ENCODE results near the gene ABTB2.

ABTB2 gene

DNA sequence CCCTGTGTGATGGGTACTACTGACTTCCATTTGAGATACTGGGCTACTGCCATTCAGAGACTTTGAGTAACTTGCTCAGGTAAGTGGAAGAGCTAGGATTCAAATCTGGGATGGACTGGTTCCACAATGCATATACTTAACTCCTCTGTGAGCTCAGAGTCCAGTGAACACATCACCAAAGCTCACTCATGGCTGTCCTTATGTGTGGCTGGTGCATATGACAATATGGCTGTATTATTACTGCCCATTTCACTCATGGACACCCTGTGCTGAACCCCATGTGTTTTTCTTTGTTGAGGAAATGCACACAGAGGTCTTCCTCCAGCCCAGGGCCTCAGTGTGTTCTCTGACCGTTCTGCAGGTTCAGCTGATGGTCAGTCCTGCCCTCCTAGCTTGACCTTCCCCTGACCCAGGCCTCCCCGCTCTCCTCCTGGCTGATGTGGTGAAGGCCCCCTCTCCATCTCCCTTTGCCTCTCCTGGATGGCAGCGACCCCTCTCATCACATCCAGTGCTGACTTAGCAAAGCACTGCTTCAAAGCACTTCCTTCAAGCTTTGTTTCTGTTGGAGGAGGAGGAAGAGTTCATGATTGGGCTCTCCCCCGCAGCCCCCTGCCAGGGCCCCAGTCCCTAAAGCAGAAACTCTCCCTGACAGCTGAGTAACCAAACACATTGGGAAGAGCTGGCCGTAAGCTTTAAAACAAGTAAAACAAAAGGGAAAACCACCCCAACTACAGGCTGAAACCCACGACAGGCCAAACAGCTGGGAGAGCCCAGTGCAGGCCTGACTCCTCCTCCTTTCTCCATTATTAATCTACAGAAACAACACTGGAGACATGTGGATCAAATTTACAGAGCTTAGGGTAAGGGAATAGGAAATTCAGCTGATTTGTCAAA, 151.2 kb downstream of the ABTB2 start:
- no peak for DNase-seq

DNA sequence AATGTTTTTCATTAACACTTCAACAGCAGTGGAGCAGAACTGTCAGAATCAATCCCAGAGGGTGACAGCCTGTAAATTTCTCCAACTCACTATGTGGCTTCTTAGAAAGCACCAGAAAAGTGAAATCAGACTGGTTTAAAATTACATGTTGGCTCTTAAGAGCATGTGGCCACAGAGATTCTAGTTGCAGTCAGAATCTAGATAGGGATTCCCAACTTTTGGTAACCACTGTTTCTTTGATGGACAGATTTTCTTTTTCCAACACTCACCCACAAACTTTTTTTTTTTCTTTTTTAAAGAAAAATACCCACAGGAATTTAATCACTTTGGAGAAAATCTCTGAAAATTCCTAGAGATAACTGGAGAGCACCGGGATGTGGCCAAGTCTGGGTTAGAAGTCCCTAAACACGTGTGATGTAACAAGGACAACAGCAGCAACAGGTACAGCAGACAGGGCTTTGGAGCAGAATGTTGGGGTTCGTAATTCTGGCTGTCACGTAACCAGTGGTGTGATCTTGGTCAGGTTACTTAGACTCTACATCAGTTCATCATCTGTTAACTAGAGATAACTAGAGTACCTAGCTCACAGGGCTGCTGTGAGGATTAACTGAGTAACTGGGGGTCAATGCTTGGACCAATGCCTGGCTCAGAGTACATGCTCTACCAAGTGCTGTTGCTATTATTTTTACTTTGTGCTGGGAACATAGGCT, 152.3 kb downstream of the ABTB2 start:
- no peak for DNase-seq

DNA sequence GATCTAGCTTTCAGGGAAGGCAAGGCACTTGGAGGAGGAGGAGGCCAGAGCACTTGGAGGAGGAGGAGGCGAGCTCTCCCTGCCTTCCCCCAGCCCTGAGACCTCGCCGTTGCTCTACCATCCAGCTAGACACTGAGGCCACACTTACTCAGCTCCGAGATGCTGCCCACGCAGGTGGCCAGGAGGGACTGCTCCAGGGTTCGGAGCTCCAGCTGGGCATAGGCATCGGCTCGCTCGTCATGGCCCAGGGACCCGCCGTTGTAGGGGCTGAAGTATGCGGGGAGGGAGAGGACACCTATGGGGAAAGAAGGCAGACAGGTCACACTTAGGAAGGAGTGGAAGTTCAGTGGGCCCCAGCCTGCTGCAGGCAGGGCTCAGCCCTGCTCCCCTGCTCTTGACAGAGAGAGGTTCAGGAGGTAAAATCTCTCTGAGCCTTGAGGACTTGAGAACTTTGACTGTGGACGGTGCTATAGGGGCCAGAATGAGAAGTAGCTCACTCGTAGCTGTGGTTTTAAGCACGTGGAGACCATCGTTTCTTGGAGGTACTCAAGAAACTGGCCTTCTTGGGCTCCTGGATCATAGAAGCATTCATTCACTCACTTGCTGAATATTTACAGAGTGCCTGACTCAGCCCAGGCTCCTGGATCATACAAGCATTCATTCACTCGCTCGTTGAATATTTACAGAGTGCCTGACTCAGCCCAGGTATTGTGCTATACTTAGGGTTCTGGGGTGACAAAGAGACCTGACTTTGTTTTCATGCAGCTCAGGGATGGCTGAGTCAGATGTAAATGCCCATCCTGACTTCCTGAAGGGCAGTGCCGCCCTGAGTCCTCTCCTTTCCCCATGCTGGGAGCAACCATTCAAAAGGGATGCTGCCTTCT, 153.2 kb downstream of the ABTB2 start:
- no peak for DNase-seq

DNA sequence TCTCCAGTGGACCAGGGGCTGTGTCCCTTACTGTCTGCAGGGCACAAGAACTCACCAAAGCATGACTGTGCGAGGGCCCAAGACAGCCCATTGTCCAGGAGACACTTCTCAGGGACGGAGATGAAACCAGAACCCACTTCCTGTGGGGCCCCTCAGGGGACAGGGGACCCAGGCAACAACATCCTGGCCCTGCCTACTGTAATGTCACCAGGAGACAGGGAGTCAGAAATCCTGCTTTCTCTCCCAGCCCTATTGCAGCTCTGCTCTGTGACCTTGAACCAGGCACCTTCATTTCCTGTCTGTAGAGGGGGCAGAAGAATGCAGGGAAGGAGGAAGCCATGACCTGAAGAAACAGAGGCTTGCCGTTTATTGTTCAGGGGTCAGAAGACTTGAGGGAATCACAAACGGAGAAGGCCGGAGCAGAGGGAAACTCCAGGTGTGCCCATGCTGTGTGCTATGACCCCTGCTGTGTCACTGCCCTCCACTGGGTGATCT, 154.4 kb downstream of the ABTB2 start:
- DNase-seq, result no peak

DNA sequence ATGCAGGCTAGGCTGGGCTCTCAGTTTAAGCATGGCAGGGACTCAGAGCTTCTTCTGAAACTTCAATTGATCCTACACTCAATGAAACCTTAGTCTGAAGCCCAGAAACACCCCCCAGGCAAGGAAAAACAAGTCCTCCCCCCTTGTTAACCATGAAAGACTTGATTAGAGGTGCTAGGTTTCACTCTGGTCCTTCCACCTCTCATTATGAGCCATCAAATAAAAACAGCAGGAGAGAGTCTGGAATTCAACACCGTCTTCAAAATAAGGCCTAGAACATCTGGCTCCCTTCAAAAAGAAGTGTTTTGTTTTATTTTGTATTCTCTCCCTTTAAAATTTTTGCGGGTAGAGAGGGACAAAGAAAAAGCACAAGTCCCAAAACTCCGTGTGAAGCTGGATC, 156.7 kb downstream of the ABTB2 start:
- DNase-seq, result no peak

DNA sequence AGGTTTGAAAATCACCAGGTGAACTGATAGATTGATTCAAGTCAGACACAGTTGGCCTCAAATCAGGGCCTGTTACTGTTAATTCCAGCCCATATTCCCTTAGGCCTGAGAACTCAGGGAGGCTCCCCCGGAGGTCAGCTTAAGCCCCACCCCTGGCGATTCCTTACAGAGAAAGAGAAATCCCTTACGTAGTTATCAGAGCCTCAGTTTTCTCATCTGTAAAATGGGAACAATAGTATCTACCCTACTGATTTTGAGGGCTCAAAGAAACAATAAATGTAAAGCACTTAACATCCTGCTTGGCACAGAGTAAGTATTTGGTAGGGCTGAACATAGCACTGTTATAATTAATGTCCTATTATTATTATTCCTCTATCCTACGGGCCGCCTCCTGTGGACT, 158.3 kb downstream of the ABTB2 start:
- no peak for DNase-seq

DNA sequence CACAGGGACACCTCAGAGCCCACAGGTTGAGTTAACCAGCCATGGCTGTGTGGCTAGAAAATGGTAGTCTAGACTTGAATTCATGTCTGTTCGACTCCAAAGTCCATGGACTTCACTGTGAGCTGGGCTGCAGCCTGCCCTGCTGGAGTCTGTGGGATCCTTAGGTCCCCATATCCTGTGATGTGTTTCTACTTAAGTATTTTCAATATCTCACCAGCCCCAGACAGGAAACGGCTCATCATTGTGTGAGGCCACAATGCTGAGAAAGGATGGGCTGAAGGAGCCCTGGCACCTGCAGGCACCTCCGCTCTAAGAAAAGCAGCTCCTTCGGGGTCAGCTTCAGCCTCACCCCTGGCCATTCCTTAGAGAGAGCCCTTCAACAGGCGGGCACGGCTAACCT, 159.3 kb downstream of the ABTB2 start:
- no peak for DNase-seq

DNA sequence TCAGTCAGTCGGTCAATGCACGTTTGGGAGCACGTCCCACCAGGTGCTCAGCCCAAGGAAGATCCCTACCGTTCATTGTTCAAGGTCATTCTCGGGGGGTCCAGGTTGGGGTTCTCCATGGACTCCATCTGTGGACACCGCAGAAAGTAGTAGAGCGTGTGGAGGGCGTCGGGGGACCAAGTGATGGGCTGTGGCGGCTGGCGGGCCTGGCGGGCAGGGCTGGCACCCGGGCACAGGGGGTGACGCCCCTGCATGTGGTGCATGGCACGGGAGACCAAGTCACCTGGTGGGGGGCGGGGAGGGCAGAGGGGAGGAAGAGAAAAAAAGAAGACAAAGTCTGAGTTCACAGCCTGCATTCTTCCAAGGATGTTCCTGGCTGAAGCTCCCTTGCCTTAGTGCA, 160.6 kb downstream of the ABTB2 start:
- no peak for DNase-seq

DNA sequence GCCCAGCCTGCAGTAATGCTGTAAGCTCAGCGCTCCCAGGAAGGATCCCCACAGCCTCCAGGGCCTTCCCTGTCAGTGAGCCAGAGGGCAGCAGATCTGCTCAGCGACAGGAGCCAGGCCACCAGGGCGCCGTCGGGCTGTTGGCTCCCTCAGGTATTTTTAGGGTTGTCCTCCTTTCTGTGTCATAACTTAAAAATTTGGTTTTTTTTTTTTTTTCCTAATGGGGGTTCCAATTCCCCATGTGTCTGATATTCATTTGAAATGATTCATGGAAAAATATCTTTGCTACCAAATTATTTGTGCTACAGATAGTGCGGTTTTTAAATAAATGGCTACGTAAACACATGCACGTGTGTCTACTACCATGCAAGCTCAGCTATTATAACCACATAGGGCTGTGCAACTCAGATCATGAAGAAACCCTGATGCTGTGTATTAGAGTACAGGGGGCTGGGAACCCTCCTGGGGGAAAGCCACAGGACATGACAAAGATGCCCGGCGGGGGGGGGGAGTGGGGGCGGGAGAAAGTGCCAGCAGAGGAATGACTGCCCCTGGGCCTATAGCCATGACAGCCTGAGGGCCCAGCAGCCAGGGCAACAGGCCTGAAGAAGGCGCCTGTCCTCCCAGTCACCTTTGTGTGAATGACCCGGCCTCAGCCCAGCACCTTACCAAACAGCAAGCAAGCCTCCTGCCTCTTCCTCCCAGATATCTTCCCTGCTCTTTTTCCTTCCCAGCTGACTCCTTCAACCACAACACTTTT, 163.1 kb downstream of the ABTB2 start:
- DNase-seq, result no peak

DNA sequence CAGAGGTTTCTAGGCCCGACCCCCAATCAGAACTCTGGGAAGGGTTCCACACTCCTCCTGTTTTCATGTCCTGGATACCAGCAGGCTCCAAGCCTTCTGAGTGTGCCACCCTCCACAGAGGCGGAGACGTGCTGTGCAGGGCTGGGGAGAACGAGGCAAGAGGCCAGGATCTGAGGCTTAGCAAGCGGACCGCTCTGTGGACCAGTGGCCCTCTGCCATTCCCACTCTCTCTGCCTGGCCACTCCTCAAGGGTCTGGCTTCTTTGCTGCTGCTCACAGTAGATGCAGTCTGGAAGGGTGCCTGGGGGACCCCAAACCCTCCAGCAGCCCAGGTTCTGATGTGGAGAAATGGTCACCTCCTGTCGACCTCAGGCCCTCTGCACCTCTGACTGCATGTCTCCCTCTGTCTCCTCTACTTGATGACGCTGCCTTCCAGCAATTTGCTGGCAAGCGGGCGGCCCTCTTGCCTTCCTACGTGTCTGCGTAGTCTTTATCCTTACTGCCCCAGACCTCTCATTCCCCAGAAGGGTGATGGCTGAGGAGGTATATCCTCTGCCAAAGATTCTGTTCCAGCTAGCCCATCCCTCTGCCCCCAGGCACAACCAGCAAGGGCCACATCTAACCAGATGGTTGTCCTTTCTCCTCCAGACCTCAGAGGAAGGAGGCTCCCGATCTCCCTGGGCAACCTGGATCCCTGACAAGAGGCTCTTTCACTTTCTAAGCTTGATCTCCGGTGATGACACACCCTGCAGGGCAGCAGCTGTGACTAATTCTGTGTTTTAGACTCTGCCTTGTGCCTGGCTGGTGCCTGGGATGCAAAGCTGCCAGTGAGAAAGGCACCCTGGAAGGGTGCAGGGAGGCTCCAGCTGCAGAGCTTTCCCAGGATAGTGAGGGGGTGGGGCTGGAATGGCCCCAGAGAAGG, 165.1 kb downstream of the ABTB2 start:
- DNase-seq, result no peak

DNA sequence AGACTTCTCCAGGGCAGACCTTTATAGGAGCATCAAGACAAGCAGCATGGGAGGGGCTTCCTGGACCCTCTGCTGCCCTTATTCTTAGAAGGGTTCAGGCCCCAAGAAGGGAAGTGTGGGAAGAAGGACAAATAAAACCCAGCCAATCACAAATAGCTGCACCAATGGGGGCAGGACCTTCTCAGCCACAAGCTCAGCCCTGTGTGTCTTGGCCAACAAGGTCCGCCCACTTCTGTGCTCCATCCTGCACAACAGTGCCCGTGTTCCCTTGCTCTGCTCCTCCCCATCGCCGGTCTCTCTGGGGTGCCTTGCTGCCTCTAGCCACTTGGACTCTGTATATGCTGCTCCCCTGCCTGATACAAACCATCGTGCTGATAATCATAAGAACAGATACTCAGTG, 166.2 kb downstream of the ABTB2 start:
- DNase-seq, result no peak

DNA sequence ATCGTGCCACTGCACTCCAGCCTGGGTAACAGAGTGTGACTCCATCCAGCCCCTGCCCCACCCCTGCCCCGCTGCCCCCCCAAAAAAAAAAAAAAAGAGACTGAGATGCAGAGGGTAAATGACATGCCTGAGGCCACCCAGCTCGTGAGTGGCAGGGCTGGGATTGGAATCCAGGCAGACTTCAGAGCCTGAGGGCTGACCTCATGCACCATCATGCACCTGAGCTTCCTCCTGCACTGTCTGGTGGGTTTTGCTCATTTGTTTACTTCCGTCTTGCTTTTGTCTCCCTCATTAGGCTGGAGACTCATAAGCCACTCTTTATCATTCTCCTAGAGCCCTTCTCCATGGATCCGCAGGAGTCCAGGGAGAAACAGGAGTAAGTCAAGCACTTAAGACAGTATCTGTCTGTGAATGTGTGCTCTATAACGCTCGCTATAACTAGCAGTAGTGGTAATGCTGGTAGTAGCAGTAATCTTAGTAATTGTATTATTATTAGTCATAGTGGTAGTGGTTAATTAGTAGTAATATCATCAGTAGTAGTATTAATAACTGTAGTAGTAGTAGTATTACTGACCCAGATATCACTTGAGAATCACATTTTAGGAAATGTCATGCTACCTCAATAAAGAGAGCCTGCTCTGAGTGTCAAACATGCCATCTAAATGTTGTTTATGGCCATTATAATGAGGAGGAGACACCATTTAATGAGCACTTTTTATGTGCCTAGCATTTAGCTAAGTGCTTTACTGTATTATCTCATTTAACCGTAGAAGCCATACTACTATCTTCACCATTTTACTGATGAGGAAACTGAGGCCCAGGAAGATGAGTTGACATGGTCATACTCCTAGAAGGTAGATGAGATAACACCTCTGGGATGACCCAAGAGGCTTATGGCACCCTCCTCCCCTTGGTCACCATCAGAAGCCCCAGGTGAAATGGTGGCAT, 167.3 kb downstream of the ABTB2 start:
- no peak for DNase-seq

DNA sequence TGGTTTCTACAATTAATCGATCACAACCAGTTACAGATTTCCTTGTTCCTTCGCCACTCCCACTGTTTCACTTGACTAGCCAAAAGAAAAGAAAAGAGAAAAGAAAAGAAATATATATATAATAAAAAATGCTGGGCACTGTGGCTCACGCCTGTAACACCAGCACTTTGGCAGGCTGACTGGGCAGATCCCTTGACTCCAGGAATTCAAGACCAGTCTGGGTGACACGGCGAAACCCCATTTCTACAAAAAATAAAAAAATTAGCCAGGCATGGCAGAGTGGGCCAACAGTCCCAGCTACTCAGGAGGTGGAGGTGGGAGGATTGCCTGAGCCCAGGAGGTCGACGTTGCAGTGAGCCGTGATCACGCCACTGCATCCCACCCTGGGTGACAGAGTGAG, 168.6 kb downstream of the ABTB2 start:
- no peak for DNase-seq

DNA sequence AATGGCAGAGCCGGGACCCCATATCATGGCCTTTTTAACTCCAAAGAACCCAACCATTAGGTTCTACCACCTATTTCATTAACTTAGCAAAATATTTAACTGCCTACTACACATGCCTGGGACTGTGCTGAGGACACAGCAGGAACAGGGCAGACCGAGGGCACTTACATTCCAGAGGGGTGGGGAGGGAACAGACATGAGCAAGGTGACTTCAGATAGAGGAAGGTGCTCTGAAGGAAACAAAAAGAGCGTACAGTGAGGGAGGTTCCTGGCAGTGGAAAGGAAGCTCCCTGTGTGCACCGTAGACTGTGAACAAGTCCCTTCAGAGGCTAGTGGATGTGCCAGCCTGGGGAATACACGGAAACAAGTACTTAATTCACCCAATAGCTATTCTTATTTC, 169.6 kb downstream of the ABTB2 start:
- DNase-seq, result no peak

DNA sequence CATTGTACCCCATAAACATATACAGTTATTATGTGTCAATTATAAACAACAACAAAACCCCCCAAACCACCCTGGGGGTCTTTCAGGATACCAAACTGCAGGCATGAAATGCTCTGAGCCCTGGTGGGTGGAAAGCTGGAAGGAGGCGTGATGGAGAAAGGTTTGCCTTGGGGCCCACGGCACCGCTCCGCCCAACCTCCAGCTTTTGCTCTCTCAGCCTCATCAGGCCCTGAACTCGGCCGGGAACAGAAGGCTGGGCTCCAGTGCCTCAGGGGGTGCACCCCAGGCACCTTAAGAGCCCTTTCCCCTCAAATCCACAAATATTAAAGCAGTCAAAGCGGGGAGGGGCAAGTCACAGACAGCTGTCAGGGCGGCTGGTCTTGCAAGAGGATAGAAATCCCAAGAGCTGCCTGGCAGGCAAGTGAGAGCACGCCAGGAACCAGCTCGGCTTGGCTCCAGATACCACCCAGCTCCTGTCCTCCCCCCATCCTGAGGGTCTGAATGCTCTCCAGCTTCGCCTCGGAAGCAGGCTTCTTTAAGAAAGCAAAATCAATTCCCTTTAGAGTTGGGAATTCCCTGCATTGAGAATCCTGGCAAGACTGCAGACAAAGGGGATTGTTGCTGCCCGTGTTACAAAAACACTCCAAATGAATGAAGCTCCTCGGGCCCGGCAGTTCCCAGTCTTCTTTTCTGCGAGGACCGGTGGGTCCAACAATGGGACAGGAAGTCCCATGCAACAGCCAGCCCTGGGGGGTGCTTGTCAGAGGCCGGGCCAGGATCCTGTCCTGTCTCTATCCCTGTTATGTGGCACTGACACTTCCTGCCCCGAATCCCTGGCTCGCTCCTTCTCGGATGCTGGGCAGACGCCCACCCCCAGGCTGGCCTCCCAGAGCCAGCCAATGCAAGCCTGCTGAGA, 171.6 kb downstream of the ABTB2 start:
- DNase-seq, result no peak

DNA sequence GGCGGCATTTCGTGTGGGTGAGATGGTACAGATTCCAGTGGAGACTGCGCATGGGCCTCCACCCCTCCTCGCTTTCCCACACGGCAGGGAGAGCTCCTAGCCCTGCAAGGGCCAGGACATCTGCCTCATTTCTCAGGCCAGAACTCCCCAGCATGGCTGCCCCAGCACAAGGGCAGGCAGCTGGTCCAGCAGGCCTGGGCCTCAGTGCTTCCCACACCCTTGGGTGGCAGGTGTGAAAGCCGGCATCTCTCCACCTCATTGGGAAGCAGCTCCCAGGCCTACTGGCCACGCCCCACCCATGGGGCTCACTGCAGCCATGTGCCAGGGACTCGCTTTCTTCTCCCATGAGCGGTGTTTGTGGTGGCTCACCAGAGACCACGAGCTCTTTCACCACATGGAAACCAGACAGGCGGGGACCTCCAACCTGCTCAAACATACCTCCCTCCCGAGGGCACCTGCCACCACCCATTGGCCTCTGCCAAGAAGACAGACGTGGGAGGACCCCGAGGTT, 173.2 kb downstream of the ABTB2 start:
- DNase-seq, result no peak

DNA sequence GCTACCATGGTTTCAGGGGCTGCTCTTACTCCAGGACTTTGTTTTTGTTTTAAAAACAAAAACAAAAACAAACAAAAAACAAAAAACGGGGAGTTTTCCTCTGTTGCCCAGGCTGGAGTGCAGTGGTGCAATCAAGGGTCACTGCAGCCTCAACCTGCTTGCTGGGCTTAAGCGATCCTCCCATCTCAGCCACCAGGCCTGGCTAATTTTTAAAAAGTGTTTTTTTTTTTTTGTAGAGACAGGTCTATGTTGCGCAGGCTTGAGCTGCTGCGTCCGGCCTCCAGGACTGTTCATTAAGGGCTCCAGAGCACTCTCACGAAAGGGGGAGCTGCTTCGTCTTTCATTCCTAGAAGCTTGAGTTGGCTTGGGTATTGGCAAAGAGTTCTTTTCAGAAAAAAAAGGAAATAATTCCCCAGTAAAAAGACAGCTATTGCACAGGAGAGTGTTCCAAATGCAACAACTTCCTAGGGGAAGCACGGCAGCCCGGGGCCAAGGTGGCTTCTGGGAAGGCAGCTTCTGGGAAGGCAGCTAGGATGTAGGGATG, 173.9 kb downstream of the ABTB2 start:
- DNase-seq, result no peak
